Heart right ventricle (tissue), 16 donors: ENCODE data around the gene ZNF516. TPM values are rescaled to one million over a fixed set of nuclear protein-coding genes. Genes with fewer than 3 reads are reported as not detected.

Source experiments
- ATAC-seq, 8 donors: fragments of 200-7000 bp; cut with Tn5 transposase; one replicate each; pipeline ENCODE4 v1.9.1; 2020; ENCODE audit warnings: mild to moderate bottlenecking in 8 of 8, moderate library complexity in 8 of 8, moderate number of reproducible peaks in 1 of 8
- DNase-seq, 2 donors: peaks; one replicate each; pipeline ENCODE4 v3.0.0-alpha.2; 2020
- H3K27ac ChIP-seq, 10 donors: fragments of 200-600 bp; sonication (generic) in 2 of 10; one replicate each; pipeline versions ENCODE4 v1.5.0 to v1.8.0; 2020 to 2022; ENCODE audit warnings: mild to moderate bottlenecking in 3 of 10
- H3K27me3 ChIP-seq, 7 donors: fragments of 200-600 bp; one replicate each; pipeline ENCODE4 v1.8.0; 2021 to 2022; ENCODE audit warnings: mild to moderate bottlenecking in 2 of 7
- H3K36me3 ChIP-seq, 9 donors: fragments of 200-600 bp; sonication (generic) in 1 of 9; one replicate each; pipeline versions ENCODE4 v1.5.0 to v1.8.0; 2020 to 2022; ENCODE audit warnings: mild to moderate bottlenecking in 2 of 9
- H3K4me1 ChIP-seq, 9 donors: fragments of 200-600 bp; sonication (generic) in 1 of 9; one replicate each; pipeline versions ENCODE4 v1.5.0 to v1.8.0; 2020 to 2022; ENCODE audit warnings: mild to moderate bottlenecking in 4 of 9
- H3K4me3 ChIP-seq, 10 donors: fragments of 200-600 bp; sonication (generic) in 2 of 10; one replicate each; pipeline versions ENCODE4 v1.5.0 to v1.8.0; 2020 to 2022; ENCODE audit warnings: mild to moderate bottlenecking in 7 of 10, moderate library complexity in 2 of 10
- H3K9me3 ChIP-seq, 11 donors: fragments of 200-600 bp in 10 of 11; sonication (generic) in 2 of 11; one replicate each; pipeline versions ENCODE4 v1.5.0 to v1.8.0; 2013 to 2022; ENCODE audit warnings: mild to moderate bottlenecking in 2 of 11, control low read depth in 1 of 11, moderate library complexity in 1 of 11
- CTCF ChIP-seq, 9 donors: fragments of 200-600 bp; sonication (generic) in 2 of 9; IDR thresholded peaks; one replicate each; pipeline versions ENCODE4 v1.5.0 to v1.8.0; 2021 to 2022; ENCODE audit warnings: antibody characterized with exemption in 9 of 9, mild to moderate bottlenecking in 5 of 9, moderate library complexity in 1 of 9
- WGBS, 2 donors: extraction: QIAGEN DNeasy Blood & Tissue Kit; methylation state at CpG; one replicate each; pipeline ENCODE4 v1.1.7; 2013; ENCODE audit warnings: inconsistent platforms in 1 of 2; 5-methylcytosine and 5-hydroxymethylcytosine counted together
- intact Hi-C, 10 donors: fragments of 100-400 bp; cut with DNase I; formaldehyde crosslinking; loops; one replicate each; pipeline versions ENCODE4 v1.11.1 to v1.14.2; 2022
- polyA plus RNA-seq, 2 donors: library from polyadenylated mRNA; stranded (reverse); fragments of 200-250 nt; gene quantifications; one replicate each; pipeline ENCODE4 v1.2.3, GENCODE V29; 2013
- total RNA-seq, 10 donors: library from RNA; stranded (reverse); fragmentation: NEBNext Ultra II Directional in 3 of 10; extraction: Animal tissue kit (Norgen Biotek cat#: 25700) in 3 of 10; gene quantifications; one replicate each; pipeline versions ENCODE4 v1.2.1 to v1.2.4, GENCODE V29; 2021 to 2023
- donor health status: Arrhythmogenic right ventricular cardiomyopathy.
- donor health status: ischemic (EF 13 %, LVEDD 7.1; RV severe dilation, severe dysfunction).
- donor health status: healthy with polysubstance abuse.
- donor health status: DM: no; HTN: yes; CAD: no.
- donor health status: DM: no; HTN: no; CAD: no.
- donor health status: ischemic (EF 25% LVEDD 6.9; RV normal size, moderate dysfunction).
- donor health status: ischemic (EF 25% LVEDD 5.7; RV mildly dilated, moderate dysfunction).
- donor health status: healthy.
- donor health status: DM: yes; HTN: yes; CAD: no.
- donor health status: Ischemic cardiomyopathy.
- donor health status: ischemic (EF 35%, LVEDD 5.7; RV mildly dilated, moderate dysfunction).
- donor health status: nonischemic (EF 11% LVEDD 7.7; RV severe dilation, severe dysfunction).
- donor health status: DM: yes; HTN: yes; CAD: no.
- donor health status: PGD.
- donor health status: ischemic (EF 29% LVEDD 5.4; RV normal size, mild dysfunction).
- donor health status: nonischemic (EF 23%, LVEDD 6.1; RV moderate dilation, normal function).

ZNF516 gene
- total and polyA plus RNA-seq, 12 donors: 2.6 to 24.8 (median 17.3) TPM

DNA sequence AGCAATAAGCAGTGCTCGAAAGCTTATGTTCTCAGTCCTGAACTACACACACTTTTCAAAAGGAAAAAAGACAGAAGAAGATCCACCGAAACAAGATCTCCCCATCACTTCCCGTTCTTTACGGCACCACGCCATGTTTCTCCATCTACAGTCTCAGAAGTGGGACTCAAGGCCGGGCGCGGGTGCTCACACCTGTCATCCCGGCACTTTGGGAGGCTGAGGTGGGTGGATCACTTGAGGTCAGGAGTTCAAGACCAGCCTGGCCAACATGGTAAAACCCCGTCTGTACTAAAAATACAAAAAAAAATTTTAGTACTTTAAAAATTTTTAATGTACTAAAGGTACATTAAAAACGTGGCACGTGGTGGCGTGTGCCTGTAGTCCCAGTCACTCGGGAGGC lies 31.2 kb downstream of the ZNF516 start:
- intact Hi-C loops: no loop called here
- peaks cover 0 to 30% (median 0%) of the 10 kb centered on the region in 9 donors for H3K36me3 ChIP-seq
- no peak for TF ChIP-seq CTCF (IDR thresholded peaks at IDR 0.05)
- H3K4me1 ChIP-seq: peaks cover 9 to 41% (median 26%) of the 10 kb centered on the region in 9 donors
- no peak overlapping the region for H3K4me3 ChIP-seq
- H3K27ac ChIP-seq: no peak overlapping the region
- ATAC-seq: no peak
- DNase-seq: no peak
- no peaks in the 10 kb centered on the region for H3K27me3 ChIP-seq
- 96 to 97% methylated on average over 14 of the region's 14 CpGs for WGBS, 2 donors
- no peaks in the 10 kb centered on the region for H3K9me3 ChIP-seq

- Histone ChIP-seq H3K36me3 (peaks cover 0 to 33% (median 0%) of the 10 kb centered on the region in 9 donors), H3K27me3 (no peaks in the 10 kb centered on the region), H3K4me1 (peaks cover 9 to 37% (median 25%) of the 10 kb centered on the region in 9 donors), H3K27ac (no peak overlapping the region), H3K9me3 (no peaks in the 10 kb centered on the region), H3K4me3 (no peak overlapping the region)
- 94 to 96% methylated on average over 18 of the region's 18 CpGs for WGBS, 2 donors
- DNase-seq (no peak), ATAC-seq (no peak)
- intact Hi-C loops: no loop called here
- TF ChIP-seq CTCF (IDR thresholded peaks at IDR 0.05): no peak
Observed at GRCh38 chr18:76463358-76463757, 31.7 kb downstream of the ZNF516 start.

GRCh38 chr18:76462326-76462694 lies 32.7 kb downstream of the ZNF516 start:
- intact Hi-C loops: no loop called here
- H3K4me3 ChIP-seq: no peak overlapping the region
- WGBS, 2 donors: 95 to 99% methylated on average over 12 of the region's 12 CpGs
- DNase-seq (no peak), ATAC-seq (no peak)
- H3K27ac ChIP-seq: no peak overlapping the region
- H3K4me1 ChIP-seq: peaks cover 3 to 26% (median 19%) of the 10 kb centered on the region in 9 donors
- H3K9me3 ChIP-seq: no peaks in the 10 kb centered on the region
- no peak for TF ChIP-seq CTCF (IDR thresholded peaks at IDR 0.05)
- H3K36me3 ChIP-seq: peaks cover 0 to 33% (median 0%) of the 10 kb centered on the region in 9 donors
- H3K27me3 ChIP-seq: no peaks in the 10 kb centered on the region

GRCh38 chr18:76461692-76462325 lies 33.2 kb downstream of the ZNF516 start:
- Histone ChIP-seq H3K9me3 (no peaks in the 10 kb centered on the region), H3K27ac (no peak overlapping the region), H3K27me3 (no peaks in the 10 kb centered on the region), H3K36me3 (peaks cover 0 to 33% (median 0%) of the 10 kb centered on the region in 9 donors), H3K4me3 (no peak overlapping the region), H3K4me1 (peaks cover 2 to 28% (median 19%) of the 10 kb centered on the region in 9 donors)
- DNase-seq: no peak
- intact Hi-C loops: no loop called here
- TF ChIP-seq CTCF (IDR thresholded peaks at IDR 0.05): no peak
- ATAC-seq: no peak
- WGBS, 2 donors: 97 to 98% methylated on average over 27 of the region's 27 CpGs
